22Rv1 (cell line): ENCODE results near the gene FARSB.

Source experiments
- CTCF ChIP-seq: fragments of 450-650 bp; IDR thresholded peaks from 2 replicates; pipeline ENCODE4 v1.5.1; 2017; ENCODE audit warnings: mild to moderate bottlenecking
- ZFX ChIP-seq: fragments of 450-650 bp; IDR thresholded peaks from 2 replicates; pipeline ENCODE4 v1.6.1; 2017; ENCODE audit warnings: antibody characterized with exemption, borderline replicate concordance

- TF ChIP-seq CTCF (no peak), ZFX (no peak)
These were observed at the start of gene FARSB for GRCh38 chr2:222655787-222656525.
